SK-N-SH treated with all-trans-retinoic acid at 6 μM for 48 hours (cell line): Measurements from ENCODE around the gene JCAD.

Experiments used
- TCF4 ChIP-seq: fragments of 250-450 bp; sonication (Bioruptor Pico); IDR thresholded peaks from 2 replicates; pipeline ENCODE4 v1.8.0; 2021; ENCODE audit warnings: mild to moderate bottlenecking, moderate library complexity, borderline replicate concordance
- TF ChIP-seq, protein P1 (sequence below): fragments of 250-450 bp; sonication (Bioruptor Pico); IDR thresholded peaks from 2 replicates; pipeline ENCODE4 v1.5.1; 2021; ENCODE audit warnings: mild to moderate bottlenecking, moderate library complexity

DNA sequence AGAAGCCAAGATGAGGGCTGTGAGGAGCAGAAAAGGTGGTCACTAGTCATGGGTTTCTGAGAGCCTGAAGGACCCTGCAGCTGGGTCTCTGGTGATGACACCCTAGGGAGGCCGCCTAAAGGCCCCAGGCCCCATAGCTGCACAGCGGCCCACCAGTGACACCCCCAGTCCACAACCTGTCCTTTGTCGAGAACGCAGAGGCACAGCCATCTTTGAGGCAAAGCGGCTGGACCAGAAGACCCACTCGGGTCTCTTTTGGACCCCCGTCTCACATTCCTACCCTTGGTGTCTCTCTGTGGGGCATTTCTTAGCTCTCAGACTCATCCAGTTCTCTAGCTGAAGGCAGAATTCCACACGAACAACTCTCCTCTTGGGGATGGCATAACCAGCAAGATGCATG lies 18.8 kb downstream of the JCAD start:
- no peak for TF ChIP-seq TCF4 (CRISPR knock-in tag)
- TF ChIP-seq, protein P1, sequence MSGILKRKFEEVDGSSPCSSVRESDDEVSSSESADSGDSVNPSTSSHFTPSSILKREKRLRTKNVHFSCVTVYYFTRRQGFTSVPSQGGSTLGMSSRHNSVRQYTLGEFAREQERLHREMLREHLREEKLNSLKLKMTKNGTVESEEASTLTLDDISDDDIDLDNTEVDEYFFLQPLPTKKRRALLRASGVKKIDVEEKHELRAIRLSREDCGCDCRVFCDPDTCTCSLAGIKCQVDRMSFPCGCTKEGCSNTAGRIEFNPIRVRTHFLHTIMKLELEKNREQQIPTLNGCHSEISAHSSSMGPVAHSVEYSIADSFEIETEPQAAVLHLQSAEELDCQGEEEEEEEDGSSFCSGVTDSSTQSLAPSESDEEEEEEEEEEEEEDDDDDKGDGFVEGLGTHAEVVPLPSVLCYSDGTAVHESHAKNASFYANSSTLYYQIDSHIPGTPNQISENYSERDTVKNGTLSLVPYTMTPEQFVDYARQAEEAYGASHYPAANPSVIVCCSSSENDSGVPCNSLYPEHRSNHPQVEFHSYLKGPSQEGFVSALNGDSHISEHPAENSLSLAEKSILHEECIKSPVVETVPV = no peak
